HG02571 (cell line): Measurements from ENCODE around the gene DROSHA.
"Not testable (repeated sequence)": the region's sequence is repeated elsewhere in the genome, so short reads cannot be mapped to it uniquely, and the experiment has no call there.

Source experiments
- ATAC-seq: cut with Tn5 transposase; IDR thresholded peaks from one replicate; pipeline ENCODE4 v1.9.1; 2021; ENCODE audit warnings: mild to moderate bottlenecking, moderate library complexity; ENCODE audit not compliant: unreplicated experiment

The DROSHA gene

DNA sequence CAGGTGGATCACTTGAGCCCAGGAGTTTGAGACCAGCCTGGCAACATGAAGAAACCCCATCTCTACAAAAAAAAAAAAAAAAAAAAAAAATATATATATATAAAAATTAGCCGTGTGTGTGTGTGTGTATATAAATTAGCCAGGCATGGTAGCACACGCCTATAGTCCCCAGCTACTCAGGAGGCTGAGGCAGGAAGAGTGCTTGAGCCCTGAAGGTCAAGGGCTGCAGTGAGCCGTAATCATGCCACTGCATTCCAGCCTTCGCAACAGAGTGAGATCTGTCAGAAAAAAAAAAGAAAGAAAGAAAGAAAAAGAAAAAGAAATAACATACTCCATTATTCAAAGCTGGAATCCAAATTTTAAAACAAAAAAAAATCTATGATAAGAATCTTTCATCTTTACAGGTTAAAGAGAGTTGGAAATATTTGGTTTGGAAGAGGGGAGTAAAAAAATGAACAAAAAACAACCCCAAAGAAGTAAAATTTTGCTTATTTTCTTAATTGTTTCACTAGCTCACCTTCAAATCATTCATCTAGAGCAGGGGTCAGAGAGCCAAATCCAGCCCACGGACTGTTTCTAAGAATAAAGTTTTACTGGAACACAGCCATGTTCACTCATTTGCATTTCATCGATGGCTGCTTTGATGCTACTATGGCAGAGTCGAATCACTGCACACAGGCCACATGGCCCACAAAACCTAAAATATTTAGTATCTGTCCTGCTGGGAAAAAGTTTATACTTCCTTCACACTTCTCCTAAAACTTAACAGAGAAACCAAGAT lies 109.9 kb downstream of the DROSHA start:
- ATAC-seq, result no peak

- ATAC-seq, result no peak
Measured at GRCh38 chr5:31417512-31417911, 114.4 kb downstream of the DROSHA start.

- ATAC-seq, result no peak
Measured at GRCh38 chr5:31416547-31416946, 115.3 kb downstream of the DROSHA start.

GRCh38 chr5:31415960-31416359 lies 115.9 kb downstream of the DROSHA start:
- ATAC-seq, result no peak

GRCh38 chr5:31415009-31415923 lies 116.6 kb downstream of the DROSHA start:
- ATAC-seq, result no peak

DNA sequence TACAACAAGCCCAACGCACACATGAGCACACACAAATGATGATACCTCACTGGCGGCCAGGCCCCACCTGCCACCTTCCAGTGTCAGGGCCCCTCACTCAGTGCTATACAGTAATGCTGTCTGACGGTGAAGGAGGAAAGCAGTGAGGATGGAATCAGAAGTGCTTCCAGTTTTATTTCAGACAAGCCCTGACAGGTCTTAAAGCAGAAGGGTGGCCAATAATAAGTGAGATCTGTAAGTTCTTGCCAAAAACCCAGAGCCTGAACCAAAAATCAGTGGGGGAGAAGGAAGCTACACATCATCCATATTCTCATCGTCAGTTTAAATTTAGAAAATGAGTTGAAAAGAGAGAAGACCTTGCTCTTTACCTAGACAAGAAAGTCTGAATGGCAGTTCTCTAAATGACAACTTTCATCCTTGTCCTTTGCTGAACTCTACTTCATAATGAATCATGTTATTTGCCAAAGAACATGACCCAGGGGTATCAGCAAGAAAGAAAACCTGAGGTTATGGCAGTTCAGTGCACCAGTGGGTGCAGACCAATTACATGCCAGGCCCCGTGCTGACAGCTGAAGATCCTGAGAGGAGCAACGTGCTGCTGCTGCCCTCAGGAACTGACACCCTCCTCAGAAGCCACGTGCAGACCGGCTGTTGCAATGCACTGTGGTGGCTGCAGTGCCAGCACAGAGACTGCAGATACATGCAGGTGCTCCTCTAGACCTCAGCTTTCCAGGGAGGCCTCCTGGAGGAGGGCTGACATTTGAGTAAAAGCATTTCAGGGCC lies 118.7 kb downstream of the DROSHA start:
- no peak for ATAC-seq

- no peak for ATAC-seq
Measured at GRCh38 chr5:31412324-31412723, 119.6 kb downstream of the DROSHA start.

DNA sequence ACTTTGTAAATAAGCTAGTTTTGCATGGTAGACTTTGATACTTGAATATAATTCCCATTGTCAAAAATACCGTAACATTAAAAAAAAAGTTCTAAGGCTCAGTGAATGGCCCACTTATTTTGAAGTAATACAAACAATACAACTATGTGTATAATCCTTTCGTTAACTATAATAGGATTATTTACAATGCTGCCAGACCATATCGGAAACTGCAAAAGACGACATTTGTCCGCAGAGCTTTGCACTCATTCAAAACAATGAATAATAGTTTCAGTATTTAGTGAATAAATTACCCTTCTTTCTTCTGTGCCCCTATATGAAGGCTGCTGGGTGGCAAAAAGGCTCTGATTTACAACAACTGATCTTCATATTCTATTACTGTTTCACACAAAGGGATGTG lies 121.8 kb downstream of the DROSHA start:
- ATAC-seq, result no peak

GRCh38 chr5:31408814-31409213 lies 123.1 kb downstream of the DROSHA start:
- ATAC-seq, result no peak

- ATAC-seq, result no peak
Measured at GRCh38 chr5:31407921-31408693, 123.8 kb downstream of the DROSHA start.

DNA sequence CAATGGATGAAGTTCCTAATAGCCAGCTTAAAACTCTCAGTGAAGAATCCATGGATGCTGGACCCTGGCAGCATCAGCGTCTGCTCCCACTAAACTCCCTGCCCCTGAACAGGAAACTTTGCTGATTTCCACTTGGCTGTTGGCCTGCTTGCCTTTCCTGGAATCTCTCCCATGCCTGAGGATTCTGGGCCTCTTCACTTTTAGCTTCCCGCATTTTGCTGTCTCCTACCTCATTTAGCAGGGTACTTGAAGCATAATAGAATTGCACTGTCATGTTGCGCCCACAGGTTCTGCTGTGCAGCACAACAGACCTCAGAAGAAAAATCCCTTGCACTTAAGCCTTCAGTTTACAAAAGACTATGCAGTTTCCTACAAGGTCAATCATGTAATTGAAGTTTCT lies 127.6 kb downstream of the DROSHA start:
- no peak for ATAC-seq

GRCh38 chr5:31401691-31402090 lies 130.2 kb downstream of the DROSHA start:
- ATAC-seq, result no peak

DNA sequence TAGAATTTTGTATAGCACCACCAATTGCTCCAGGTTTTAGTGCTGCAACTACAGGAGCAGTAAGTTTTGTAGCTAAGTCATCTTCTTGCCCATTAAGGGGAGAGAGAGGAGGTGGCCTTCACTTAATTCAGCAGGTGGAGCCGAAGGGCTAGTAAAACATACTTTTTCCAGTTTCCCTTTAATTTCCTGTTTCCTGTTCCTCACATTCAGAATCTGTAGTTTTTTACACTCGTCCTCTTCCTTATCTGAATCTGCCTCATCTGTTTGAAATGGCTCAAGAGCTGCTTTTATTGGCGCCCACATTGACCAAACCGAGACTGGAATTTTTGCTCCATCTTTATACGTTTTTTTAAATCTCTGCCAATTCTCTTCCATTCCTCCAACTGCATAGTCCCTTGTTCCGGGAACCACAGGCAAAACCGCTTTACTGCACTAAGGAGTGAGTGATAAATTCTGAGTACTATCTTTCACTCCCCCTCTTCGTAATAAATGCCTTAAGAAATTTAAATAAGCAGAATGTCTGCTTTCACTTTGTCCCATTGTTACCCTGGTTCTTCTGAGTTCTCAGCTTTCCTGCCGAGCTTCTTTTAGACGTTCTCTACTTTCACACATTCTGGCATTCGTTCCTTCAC lies 133.9 kb downstream of the DROSHA start:
- no peak for ATAC-seq

DNA sequence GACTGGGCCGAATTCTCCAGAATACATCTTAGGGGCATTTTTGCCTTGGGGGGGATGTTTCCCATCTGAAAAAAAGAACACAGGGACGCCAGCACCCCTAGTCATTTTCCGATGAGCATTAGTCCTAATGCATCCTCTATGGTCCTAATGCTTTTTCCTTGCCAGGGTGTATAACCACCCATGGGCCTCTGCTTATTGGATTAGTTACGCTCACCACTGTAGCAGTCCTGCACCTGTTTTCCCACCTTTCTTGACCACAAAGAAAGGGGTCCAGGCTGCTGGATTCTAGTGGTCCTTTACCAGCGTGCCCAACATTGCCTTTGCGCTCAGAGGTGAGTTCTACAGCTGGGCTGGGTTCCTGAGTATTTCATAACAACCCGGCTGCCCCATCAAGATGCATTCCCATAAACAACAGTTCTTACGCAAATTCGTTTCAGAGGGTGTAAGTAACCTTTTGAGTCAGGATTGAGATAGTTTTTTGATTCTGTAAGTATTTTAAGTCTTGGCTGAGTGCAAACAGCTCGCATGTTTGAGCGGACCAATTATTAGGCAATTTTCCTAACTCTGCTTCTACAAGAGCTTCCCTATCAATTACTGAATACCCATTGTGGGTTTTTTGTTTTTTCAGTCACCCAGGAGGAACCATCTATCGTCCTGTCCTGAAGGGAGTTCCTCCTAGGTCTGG lies 135.1 kb downstream of the DROSHA start:
- no peak for ATAC-seq

- not testable (repeated sequence) for ATAC-seq
Measured at GRCh38 chr5:31395450-31396045, 136.3 kb downstream of the DROSHA start.

DNA sequence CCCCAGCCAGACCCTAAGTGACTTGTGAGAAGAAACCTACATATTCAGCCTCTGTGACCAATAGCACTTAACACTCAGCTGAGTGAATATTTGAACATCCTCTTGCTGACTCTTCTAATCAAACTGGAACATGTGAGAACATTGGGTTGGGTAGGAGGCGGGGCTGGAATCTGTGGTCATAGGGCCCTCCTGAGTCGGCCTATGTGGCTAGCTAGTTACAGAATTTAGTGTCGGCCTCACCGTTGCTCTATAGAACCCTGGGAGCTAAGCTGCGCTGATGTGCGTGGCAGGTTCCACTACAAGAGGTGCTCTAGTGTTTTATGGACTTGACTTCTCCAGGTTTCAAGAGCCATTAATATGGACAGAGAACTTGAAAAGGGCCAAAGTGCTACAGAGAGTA lies 138.8 kb downstream of the DROSHA start:
- ATAC-seq, result no peak

GRCh38 chr5:31392061-31392460 lies 139.8 kb downstream of the DROSHA start:
- no peak for ATAC-seq

GRCh38 chr5:31390256-31390655 lies 141.6 kb downstream of the DROSHA start:
- no peak for ATAC-seq
